ENCODE results near the gene C3orf52. TPM values are rescaled to one million over a fixed set of nuclear protein-coding genes. Genes with fewer than 3 reads are reported as not detected.

The C3orf52 gene
- total RNA-seq, 1 experiment from 2014 or later, result 0.52 TPM

DNA sequence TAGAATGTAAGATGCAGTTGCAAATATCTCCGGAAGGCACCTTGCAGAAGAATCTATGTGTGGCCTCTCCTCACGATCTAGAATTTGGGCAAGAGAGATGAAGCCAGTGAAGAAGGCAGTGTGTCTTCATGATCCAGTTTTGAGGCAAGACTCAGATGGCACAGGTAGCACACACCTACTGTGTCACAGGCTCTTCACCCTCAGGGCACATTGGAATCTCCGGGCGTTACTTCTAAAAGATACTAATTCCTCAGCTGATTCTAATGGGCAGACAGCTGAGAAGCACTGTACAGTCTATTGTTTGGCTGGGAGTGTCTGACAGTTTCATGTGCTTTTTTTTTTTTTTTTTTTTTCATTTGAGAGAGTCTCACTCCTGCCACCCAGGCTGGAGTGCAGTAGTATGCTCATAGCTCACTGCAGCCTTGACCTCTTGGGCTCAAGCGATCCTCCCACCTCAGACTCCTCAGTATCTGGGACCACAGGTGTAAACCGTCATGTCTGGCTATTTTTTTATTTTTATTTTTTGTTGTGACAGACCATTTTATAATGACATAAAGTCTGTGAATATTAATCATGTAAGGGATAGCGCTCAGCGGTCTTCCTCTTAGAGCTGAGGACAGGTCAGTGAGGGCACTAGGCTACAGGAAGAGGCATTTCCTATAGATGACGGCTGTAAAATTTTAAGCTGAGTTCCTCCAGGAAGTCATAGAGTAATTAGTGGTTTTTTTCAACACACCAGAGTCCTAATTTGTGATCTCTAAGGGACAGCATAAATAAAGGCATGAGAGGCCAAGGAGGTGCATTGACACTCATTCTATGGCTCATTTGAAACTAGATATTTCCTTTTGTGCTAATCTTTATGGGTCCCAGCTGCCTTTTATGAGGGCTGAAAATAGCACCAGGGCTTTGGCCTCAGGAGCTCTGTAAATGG lies 4.0 kb downstream of the C3orf52 start:
- peaks cover 17% of the 10 kb centered on the region for H3K4me1 ChIP-seq (ENCODE audit: low read length)
- no peak overlapping the region for H3K9ac ChIP-seq (ENCODE audit: low read length)
- no peaks in the 10 kb centered on the region for H3K27me3 ChIP-seq (ENCODE audit: low read length)
- no peak overlapping the region for H3K4me2 ChIP-seq (ENCODE audit: low read depth, low read length, poor library complexity, severe bottlenecking)
- no peaks in the 10 kb centered on the region for H4K20me1 ChIP-seq (ENCODE audit: insufficient read depth, low read depth, low read length)
- no peaks in the 10 kb centered on the region for H3K79me2 ChIP-seq (ENCODE audit: low read length)
- H3K27ac ChIP-seq (ENCODE audit: low read length), result no peak overlapping the region
- no peaks in the 10 kb centered on the region for H3K9me3 ChIP-seq (ENCODE audit: low read length)
- no peak for DNase-seq
- H3K9me2 ChIP-seq (replicated peaks; ENCODE audit: insufficient read depth, low read length), result no peaks in the 10 kb centered on the region
- H3K36me3 ChIP-seq (ENCODE audit: insufficient read depth, low read length), result no peaks in the 10 kb centered on the region
- H3K4me3 ChIP-seq (ENCODE audit: low read length), result no peak overlapping the region
- H2AFZ ChIP-seq (ENCODE audit: low read length), result no peak overlapping the region

DNA sequence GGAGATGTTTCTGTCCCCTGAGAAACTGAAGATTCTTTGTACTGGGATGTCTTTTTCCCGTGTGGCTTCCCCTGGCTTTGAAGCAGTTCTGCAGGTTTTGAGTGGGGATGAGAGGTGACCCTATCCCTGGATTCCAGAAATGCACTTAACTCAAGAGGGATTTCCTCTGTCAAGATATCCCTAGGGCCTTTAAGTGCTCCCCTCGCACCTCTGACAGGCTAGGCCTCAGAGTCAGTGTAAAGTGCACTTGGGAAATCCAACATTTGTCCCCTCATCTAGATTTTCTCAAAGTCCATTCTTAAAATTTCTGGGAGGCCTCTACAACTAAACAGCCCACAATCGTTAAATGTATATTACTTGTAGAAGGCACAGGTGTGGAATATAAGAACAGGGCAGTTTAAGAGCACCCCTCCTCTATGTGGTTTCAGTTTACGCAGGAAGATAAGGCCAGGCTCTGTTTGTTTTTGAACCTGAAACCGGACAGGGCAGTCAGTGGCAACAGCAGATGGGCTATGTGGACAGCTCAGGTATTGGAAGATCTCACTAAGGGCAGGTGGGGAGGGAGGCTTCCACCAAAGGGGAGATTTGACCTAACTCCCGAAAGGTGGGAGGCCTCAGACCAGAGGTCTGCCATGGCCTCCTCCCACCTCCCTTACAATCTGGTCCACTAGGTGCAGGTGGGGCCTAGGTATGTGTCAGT lies 4.8 kb downstream of the C3orf52 start:
- Histone ChIP-seq H3K27ac (ENCODE audit: low read length) (no peak overlapping the region), H3K9ac (ENCODE audit: low read length) (no peak overlapping the region), H3K9me2 (replicated peaks; ENCODE audit: insufficient read depth, low read length) (no peaks in the 10 kb centered on the region), H3K4me2 (ENCODE audit: low read depth, low read length, poor library complexity, severe bottlenecking) (no peak overlapping the region), H3K79me2 (ENCODE audit: low read length) (no peaks in the 10 kb centered on the region), H2AFZ (ENCODE audit: low read length) (no peak overlapping the region), H3K9me3 (ENCODE audit: low read length) (no peaks in the 10 kb centered on the region), H3K27me3 (ENCODE audit: low read length) (no peaks in the 10 kb centered on the region), H3K4me1 (ENCODE audit: low read length) (peaks cover 14% of the 10 kb centered on the region), H3K36me3 (ENCODE audit: insufficient read depth, low read length) (no peaks in the 10 kb centered on the region), H3K4me3 (ENCODE audit: low read length) (no peak overlapping the region), H4K20me1 (ENCODE audit: insufficient read depth, low read depth, low read length) (no peaks in the 10 kb centered on the region)
- DNase-seq, result no peak

DNA sequence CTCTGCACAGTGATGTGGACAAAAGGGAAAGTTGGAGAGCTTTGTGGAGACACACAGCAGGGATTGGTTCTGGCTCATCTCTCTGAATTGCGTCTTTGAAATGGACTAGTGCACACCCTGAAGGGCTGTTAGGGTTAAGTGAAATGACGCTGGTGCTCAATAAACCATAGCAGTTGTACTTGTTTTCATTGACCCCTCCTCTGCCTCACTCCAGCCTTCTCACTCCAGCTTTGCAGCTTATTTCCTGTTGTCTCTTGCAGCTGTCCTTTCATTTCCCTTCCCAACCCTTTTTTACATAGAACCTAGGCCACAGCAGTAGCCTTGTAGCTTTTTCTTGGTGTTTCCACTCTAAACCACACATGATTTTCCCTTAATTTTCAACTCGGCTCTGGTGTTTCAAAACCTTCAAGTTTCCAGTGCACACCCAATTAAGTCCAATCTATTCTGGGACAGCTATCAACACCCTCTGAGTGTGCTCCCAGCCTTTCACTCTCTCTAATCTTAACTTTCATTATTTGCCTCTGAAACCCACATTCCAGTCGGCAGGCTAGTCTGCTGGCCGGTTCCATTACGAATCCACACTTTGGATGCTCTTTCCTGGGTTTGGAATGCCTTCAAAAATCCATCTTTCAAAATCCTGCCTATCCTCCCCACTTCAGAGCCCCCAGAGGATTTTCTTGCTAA lies 6.4 kb downstream of the C3orf52 start:
- Histone ChIP-seq H3K9ac (ENCODE audit: low read length) (no peak overlapping the region), H3K27me3 (ENCODE audit: low read length) (no peaks in the 10 kb centered on the region), H2AFZ (ENCODE audit: low read length) (no peak overlapping the region), H4K20me1 (ENCODE audit: insufficient read depth, low read depth, low read length) (no peaks in the 10 kb centered on the region), H3K4me3 (ENCODE audit: low read length) (no peak overlapping the region), H3K9me2 (replicated peaks; ENCODE audit: insufficient read depth, low read length) (no peaks in the 10 kb centered on the region), H3K79me2 (ENCODE audit: low read length) (no peaks in the 10 kb centered on the region), H3K36me3 (ENCODE audit: insufficient read depth, low read length) (no peaks in the 10 kb centered on the region), H3K4me2 (ENCODE audit: low read depth, low read length, poor library complexity, severe bottlenecking) (no peak overlapping the region), H3K4me1 (ENCODE audit: low read length) (peaks cover 6% of the 10 kb centered on the region), H3K9me3 (ENCODE audit: low read length) (no peaks in the 10 kb centered on the region), H3K27ac (ENCODE audit: low read length) (no peak overlapping the region)
- DNase-seq, result no peak

DNA sequence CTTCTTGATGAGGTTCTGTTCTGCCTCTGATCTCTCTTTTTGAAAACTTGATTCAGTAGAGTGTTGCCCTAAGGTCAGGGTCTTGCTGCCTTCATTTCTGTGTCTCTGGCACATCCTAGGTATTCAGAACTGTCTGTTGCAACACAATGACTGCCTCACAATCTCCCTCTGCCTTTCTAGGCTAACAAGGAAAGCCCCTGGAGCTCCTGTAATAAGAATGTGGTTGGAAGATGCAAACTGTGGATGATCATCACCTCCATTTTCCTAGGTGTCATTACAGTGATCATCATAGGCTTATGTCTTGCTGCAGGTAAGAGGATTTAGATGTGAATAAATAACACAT lies 7.0 kb downstream of the C3orf52 start:
- Histone ChIP-seq H3K4me2 (ENCODE audit: low read depth, low read length, poor library complexity, severe bottlenecking) (no peak overlapping the region), H3K9me3 (ENCODE audit: low read length) (no peaks in the 10 kb centered on the region), H3K9ac (ENCODE audit: low read length) (no peak overlapping the region), H3K27me3 (ENCODE audit: low read length) (no peaks in the 10 kb centered on the region), H4K20me1 (ENCODE audit: insufficient read depth, low read depth, low read length) (no peaks in the 10 kb centered on the region), H3K4me1 (ENCODE audit: low read length) (peaks cover 6% of the 10 kb centered on the region), H2AFZ (ENCODE audit: low read length) (no peak overlapping the region), H3K9me2 (replicated peaks; ENCODE audit: insufficient read depth, low read length) (no peaks in the 10 kb centered on the region), H3K36me3 (ENCODE audit: insufficient read depth, low read length) (no peaks in the 10 kb centered on the region), H3K27ac (ENCODE audit: low read length) (no peak overlapping the region), H3K4me3 (ENCODE audit: low read length) (no peak overlapping the region), H3K79me2 (ENCODE audit: low read length) (no peaks in the 10 kb centered on the region)
- DNase-seq, result no peak

DNA sequence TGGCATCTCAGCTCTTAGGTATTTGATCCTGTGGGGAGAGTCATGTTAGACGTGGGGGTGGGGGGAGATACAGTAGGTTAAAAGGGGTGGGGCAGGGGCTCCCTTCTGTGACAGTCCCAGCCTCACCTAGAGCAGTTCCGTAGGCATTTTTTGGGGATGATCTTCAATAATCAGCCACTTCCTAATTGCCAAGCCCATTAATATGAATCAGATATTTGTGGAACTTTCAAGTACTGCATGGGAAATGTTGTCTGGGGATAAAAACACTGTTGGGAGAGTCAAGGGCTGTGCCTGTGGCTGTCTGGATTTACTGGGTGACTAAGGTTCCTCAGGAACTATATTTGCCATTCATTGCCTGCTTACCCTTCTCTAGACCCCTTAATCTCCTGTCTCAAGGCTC lies 9.5 kb downstream of the C3orf52 start:
- Histone ChIP-seq H3K4me3 (ENCODE audit: low read length) (no peak overlapping the region), H4K20me1 (ENCODE audit: insufficient read depth, low read depth, low read length) (no peaks in the 10 kb centered on the region), H3K9me2 (replicated peaks; ENCODE audit: insufficient read depth, low read length) (no peaks in the 10 kb centered on the region), H3K4me2 (ENCODE audit: low read depth, low read length, poor library complexity, severe bottlenecking) (no peak overlapping the region), H3K9me3 (ENCODE audit: low read length) (no peaks in the 10 kb centered on the region), H3K27ac (ENCODE audit: low read length) (no peak overlapping the region), H2AFZ (ENCODE audit: low read length) (no peak overlapping the region), H3K9ac (ENCODE audit: low read length) (no peak overlapping the region), H3K79me2 (ENCODE audit: low read length) (no peaks in the 10 kb centered on the region), H3K36me3 (ENCODE audit: insufficient read depth, low read length) (no peaks in the 10 kb centered on the region), H3K4me1 (ENCODE audit: low read length) (peaks cover 3% of the 10 kb centered on the region), H3K27me3 (ENCODE audit: low read length) (no peaks in the 10 kb centered on the region)
- DNase-seq, result no peak

DNA sequence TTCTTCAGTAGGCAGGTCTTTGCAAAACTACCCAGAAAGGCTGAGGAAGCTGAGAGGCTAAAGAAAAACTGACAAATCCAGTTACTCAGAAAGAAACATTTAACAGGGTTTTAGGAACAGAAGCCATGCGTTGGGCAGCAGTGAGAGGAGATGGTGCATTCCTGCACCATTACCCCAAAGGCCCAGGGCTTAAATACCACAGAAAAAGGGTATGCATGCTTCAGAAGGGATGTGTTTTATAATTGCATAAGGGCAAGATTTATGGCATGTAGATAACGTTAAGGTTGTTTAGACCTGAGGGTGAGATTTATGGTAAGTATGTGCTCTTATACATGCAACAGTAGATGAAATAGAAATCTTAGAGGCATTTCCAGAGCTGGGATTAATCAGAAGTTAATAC lies 10.0 kb downstream of the C3orf52 start:
- no peaks in the 10 kb centered on the region; the same call in 1 of the 2 replicates for H3K4me1 ChIP-seq (ENCODE audit: low read length)
- H3K9ac ChIP-seq (ENCODE audit: low read length), result no peak overlapping the region
- H3K4me3 ChIP-seq (ENCODE audit: low read length), result no peak overlapping the region
- H4K20me1 ChIP-seq (ENCODE audit: insufficient read depth, low read depth, low read length), result no peaks in the 10 kb centered on the region
- no peak overlapping the region for H3K27ac ChIP-seq (ENCODE audit: low read length)
- H3K27me3 ChIP-seq (ENCODE audit: low read length), result no peaks in the 10 kb centered on the region
- no peak overlapping the region for H2AFZ ChIP-seq (ENCODE audit: low read length)
- H3K79me2 ChIP-seq (ENCODE audit: low read length), result no peaks in the 10 kb centered on the region
- H3K36me3 ChIP-seq (ENCODE audit: insufficient read depth, low read length), result no peaks in the 10 kb centered on the region
- no peaks in the 10 kb centered on the region for H3K9me2 ChIP-seq (replicated peaks; ENCODE audit: insufficient read depth, low read length)
- no peak overlapping the region for H3K4me2 ChIP-seq (ENCODE audit: low read depth, low read length, poor library complexity, severe bottlenecking)
- no peaks in the 10 kb centered on the region for H3K9me3 ChIP-seq (ENCODE audit: low read length)
- DNase-seq, result no peak

DNA sequence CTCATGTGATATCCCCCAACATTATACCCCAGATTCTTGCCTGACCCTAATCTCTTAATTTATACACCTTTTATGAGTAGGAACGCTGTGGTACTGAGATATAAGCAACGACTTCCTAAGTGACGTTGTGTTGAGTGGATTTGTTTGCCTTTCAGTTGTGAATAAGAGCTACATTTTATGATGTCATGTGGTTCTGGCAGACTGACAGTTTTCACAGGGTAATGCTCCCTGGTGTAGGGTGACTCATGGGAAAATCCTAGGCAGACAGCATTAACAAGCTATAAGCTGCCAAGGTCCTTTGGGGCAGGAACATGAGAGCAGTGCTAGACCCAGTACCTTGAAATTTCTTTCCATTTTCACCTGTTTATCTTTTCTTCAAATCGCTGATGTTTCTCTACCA lies 11.2 kb downstream of the C3orf52 start:
- H3K4me1 ChIP-seq (ENCODE audit: low read length), result no peaks in the 10 kb centered on the region
- no peak overlapping the region for H3K27ac ChIP-seq (ENCODE audit: low read length)
- H3K9me3 ChIP-seq (ENCODE audit: low read length), result no peaks in the 10 kb centered on the region
- H3K4me2 ChIP-seq (ENCODE audit: low read depth, low read length, poor library complexity, severe bottlenecking), result no peak overlapping the region
- no peaks in the 10 kb centered on the region for H3K79me2 ChIP-seq (ENCODE audit: low read length)
- no peak overlapping the region for H3K9ac ChIP-seq (ENCODE audit: low read length)
- no peak overlapping the region for H3K4me3 ChIP-seq (ENCODE audit: low read length)
- no peaks in the 10 kb centered on the region for H3K27me3 ChIP-seq (ENCODE audit: low read length)
- no peaks in the 10 kb centered on the region for H4K20me1 ChIP-seq (ENCODE audit: insufficient read depth, low read depth, low read length)
- no peaks in the 10 kb centered on the region for H3K9me2 ChIP-seq (replicated peaks; ENCODE audit: insufficient read depth, low read length)
- H3K36me3 ChIP-seq (ENCODE audit: insufficient read depth, low read length), result no peaks in the 10 kb centered on the region
- no peak for DNase-seq
- H2AFZ ChIP-seq (ENCODE audit: low read length), result no peak overlapping the region

DNA sequence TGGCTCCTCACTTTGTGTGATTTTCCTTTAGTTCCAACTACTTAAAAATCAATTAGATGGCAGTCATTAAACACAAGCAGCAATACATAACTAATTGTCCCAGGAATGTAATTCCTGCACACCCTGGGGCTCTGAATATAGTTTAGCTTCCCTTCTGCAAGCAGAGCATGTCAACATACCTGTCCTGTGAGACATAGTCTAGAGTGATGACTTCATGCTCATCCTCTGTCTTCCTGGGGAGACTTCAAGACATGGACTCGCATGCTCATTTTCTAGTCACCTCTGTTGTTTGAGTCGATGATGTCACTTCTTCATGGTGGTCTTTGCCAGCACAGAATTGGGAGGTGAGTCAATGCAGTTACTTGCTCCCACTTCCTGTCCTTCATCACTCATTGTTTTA lies 15.7 kb downstream of the C3orf52 start:
- no peaks in the 10 kb centered on the region for H3K9me3 ChIP-seq (ENCODE audit: low read length)
- H3K4me1 ChIP-seq (ENCODE audit: low read length), result no peaks in the 10 kb centered on the region
- no peak overlapping the region for H3K4me3 ChIP-seq (ENCODE audit: low read length)

More for the DNA sequence above, 15.7 kb downstream of the C3orf52 start:
- H3K9ac ChIP-seq (ENCODE audit: low read length), result no peak overlapping the region
- H2AFZ ChIP-seq (ENCODE audit: low read length), result no peak overlapping the region
- no peaks in the 10 kb centered on the region for H3K9me2 ChIP-seq (replicated peaks; ENCODE audit: insufficient read depth, low read length)
- no peak overlapping the region for H3K4me2 ChIP-seq (ENCODE audit: low read depth, low read length, poor library complexity, severe bottlenecking)
- no peak overlapping the region for H3K27ac ChIP-seq (ENCODE audit: low read length)
- no peaks in the 10 kb centered on the region for H3K27me3 ChIP-seq (ENCODE audit: low read length)
- no peak for DNase-seq
- no peaks in the 10 kb centered on the region for H3K79me2 ChIP-seq (ENCODE audit: low read length)
- H3K36me3 ChIP-seq (ENCODE audit: insufficient read depth, low read length), result no peaks in the 10 kb centered on the region
- H4K20me1 ChIP-seq (ENCODE audit: insufficient read depth, low read depth, low read length), result no peaks in the 10 kb centered on the region

Data from Karpas-422 (cell line).